Natural killer cell (primary cell): ENCODE results near the gene NDRG4. TPM values are rescaled to one million over a fixed set of nuclear protein-coding genes. Genes with fewer than 3 reads are reported as not detected.

Experiments used
- ATAC-seq, 3 donors: fragments of 150-1000 bp in 2 of 3; fragments of 200-7000 bp in 1 of 3; cut with Tn5 transposase; 1 replicate in 1 of 3; 2 replicates in 2 of 3; pipeline ENCODE4 v1.10.0; 2021; ENCODE audit warnings: mild to moderate bottlenecking in 2 of 3, moderate library complexity in 2 of 3
- DNase-seq, 2 donors: peaks; one replicate each; pipeline versions ENCODE4 v3.0.0 to v3.0.0-alpha.2; 2013 to 2021; ENCODE audit warnings: mixed read lengths in 1 of 2
- H3K27ac ChIP-seq: one replicate; pipeline ENCODE4 v1.5.1; 2013; ENCODE audit warnings: mild to moderate bottlenecking, low read length
- H3K27me3 ChIP-seq: one replicate; pipeline ENCODE4 v1.6.1; 2013; ENCODE audit warnings: low read length; ENCODE audit not compliant: control insufficient read depth, insufficient read depth
- H3K36me3 ChIP-seq: one replicate; pipeline ENCODE4 v1.6.1; 2013; ENCODE audit warnings: low read length; ENCODE audit not compliant: control insufficient read depth, insufficient read depth
- H3K4me1 ChIP-seq: one replicate; pipeline ENCODE4 v1.6.1; 2013; ENCODE audit warnings: low read length; ENCODE audit not compliant: control insufficient read depth, insufficient read depth
- H3K4me3 ChIP-seq: one replicate; pipeline ENCODE4 v1.5.1; 2013; ENCODE audit warnings: low read length
- H3K9me3 ChIP-seq: one replicate; pipeline ENCODE4 v1.6.1; 2013; ENCODE audit warnings: low read length; ENCODE audit not compliant: control insufficient read depth, insufficient read depth
- H3K27ac Mint-ChIP-seq, 2 donors: one replicate each; pipeline ENCODE4 v1.8.0; 2022; ENCODE audit warnings: mild to moderate bottlenecking in 2 of 2, mixed read lengths in 2 of 2, moderate library complexity in 1 of 2
- H3K27me3 Mint-ChIP-seq, 2 donors: one replicate each; pipeline ENCODE4 v1.8.0; 2022; ENCODE audit warnings: low read depth in 2 of 2, mixed read lengths in 2 of 2
- H3K36me3 Mint-ChIP-seq: one replicate; pipeline ENCODE4 v1.8.0; 2022; ENCODE audit warnings: mixed read lengths
- H3K4me1 Mint-ChIP-seq, 2 donors: one replicate each; pipeline ENCODE4 v1.8.0; 2022; ENCODE audit warnings: mixed read lengths in 2 of 2
- H3K4me3 Mint-ChIP-seq: one replicate; pipeline ENCODE4 v1.8.0; 2022; ENCODE audit warnings: mild to moderate bottlenecking, moderate library complexity, mixed read lengths
- H3K9me3 Mint-ChIP-seq, 2 donors: one replicate each; pipeline ENCODE4 v1.8.0; 2022; ENCODE audit warnings: mixed read lengths in 2 of 2
- CTCF ChIP-seq: fragments of 200-600 bp; IDR thresholded peaks from one replicate; pipeline ENCODE4 v1.8.0; 2022; ENCODE audit warnings: antibody characterized with exemption
- WGBS: methylation state at CpG from one replicate; pipeline ENCODE4 v1.1.7; 2013; ENCODE audit warnings: missing lambda C conversion rate; ENCODE audit not compliant: insufficient coverage; 5-methylcytosine and 5-hydroxymethylcytosine counted together
- intact Hi-C: fragments of 100-400 bp; cut with micrococcal nuclease; formaldehyde crosslinking; loops from one replicate; pipeline ENCODE4 v1.14.2; 2022
- total RNA-seq, 4 donors: library from RNA; stranded (reverse); fragments of 120-200 nt in 1 of 4; gene quantifications; one replicate each; pipeline versions ENCODE4 v1.2.3 to v1.2.4, GENCODE V29; 2013 to 2022

The NDRG4 gene
- total RNA-seq, 3 donors from 2014 or later (not counting 1 experiment from before 2014, with no cell fraction given), result not detected

GRCh38 chr16:58492066-58492465 lies 7.9 kb upstream of the NDRG4 start:
- Histone ChIP-seq H3K27ac (no peak overlapping the region), H3K36me3 (no peaks in the 10 kb centered on the region), H3K4me3 (no peak overlapping the region), H3K4me1 (peaks cover 14% of the 10 kb centered on the region), H3K9me3 (no peaks in the 10 kb centered on the region), H3K27me3 (no peaks in the 10 kb centered on the region)
- Mint-ChIP-seq H3K4me3 (no peak overlapping the region), H3K27ac (no peak overlapping the region), H3K9me3 (no peaks in the 10 kb centered on the region), H3K4me1 (no peaks in the 10 kb centered on the region), H3K36me3 (no peaks in the 10 kb centered on the region), H3K27me3 (peaks cover 0 to 8% of the 10 kb centered on the region in 2 donors)
- DNase-seq (no peak), ATAC-seq (no peak)
- no peak for TF ChIP-seq CTCF
- intact Hi-C loops, result no loop called here
- 64% methylated on average over 4 of the region's 4 CpGs for WGBS

DNA sequence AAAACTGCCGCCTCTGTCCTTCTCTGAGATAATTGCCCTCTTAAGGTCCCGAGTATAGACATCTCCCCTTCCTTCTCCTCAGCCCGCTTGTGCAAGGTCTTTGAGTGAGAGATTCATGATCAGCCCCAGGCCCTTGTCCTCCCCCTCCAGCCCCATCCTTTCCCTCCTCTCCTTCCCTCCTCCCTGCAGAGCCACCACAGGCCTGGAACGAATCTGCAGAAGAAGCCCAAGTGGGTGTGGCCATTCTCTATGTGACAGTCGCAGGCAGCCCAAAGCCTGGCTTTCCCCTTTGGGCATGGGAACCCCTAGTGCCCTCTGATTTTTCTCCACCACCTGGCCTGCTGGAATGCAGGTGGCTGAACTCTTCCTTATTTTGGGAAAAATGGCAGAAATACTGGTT lies 7.2 kb upstream of the NDRG4 start:
- H3K27ac Mint-ChIP-seq, result no peak overlapping the region

GRCh38 chr16:58493756-58494431 lies 6.0 kb upstream of the NDRG4 start:
- no peak overlapping the region for H3K27ac Mint-ChIP-seq
- no peaks in the 10 kb centered on the region for H3K36me3 ChIP-seq
- peaks cover 0 to 8% of the 10 kb centered on the region in 2 donors for H3K27me3 Mint-ChIP-seq
- H3K4me3 Mint-ChIP-seq, result no peak overlapping the region
- DNase-seq (no peak), ATAC-seq (no peak)
- no peaks in the 10 kb centered on the region for H3K9me3 Mint-ChIP-seq
- 76% methylated on average over 19 of the region's 20 CpGs for WGBS
- peaks cover 6% of the 10 kb centered on the region for H3K4me1 ChIP-seq
- intact Hi-C loops, result no loop called here
- H3K36me3 Mint-ChIP-seq, result no peaks in the 10 kb centered on the region
- TF ChIP-seq CTCF, result no peak
- no peaks in the 10 kb centered on the region for H3K27me3 ChIP-seq
- H3K9me3 ChIP-seq, result no peaks in the 10 kb centered on the region
- no peaks in the 10 kb centered on the region for H3K4me1 Mint-ChIP-seq
- H3K27ac ChIP-seq, result no peak overlapping the region
- no peak overlapping the region for H3K4me3 ChIP-seq

More for the DNA sequence above, 7.2 kb upstream of the NDRG4 start:
- Histone ChIP-seq H3K27me3 (no peaks in the 10 kb centered on the region), H3K4me3 (no peak overlapping the region), H3K27ac (no peak overlapping the region), H3K36me3 (no peaks in the 10 kb centered on the region), H3K9me3 (no peaks in the 10 kb centered on the region), H3K4me1 (peaks cover 9% of the 10 kb centered on the region)
- H3K4me1 Mint-ChIP-seq, result no peaks in the 10 kb centered on the region
- 74% methylated on average over 5 of the region's 5 CpGs for WGBS
- intact Hi-C loops, result no loop called here
- DNase-seq, result no peak
- no peak overlapping the region for H3K4me3 Mint-ChIP-seq
- TF ChIP-seq CTCF, result no peak
- peaks cover 0 to 8% of the 10 kb centered on the region in 2 donors for H3K27me3 Mint-ChIP-seq
- H3K9me3 Mint-ChIP-seq, result no peaks in the 10 kb centered on the region
- H3K36me3 Mint-ChIP-seq, result no peaks in the 10 kb centered on the region
- ATAC-seq, result no peak
